Testis (tissue), 3 donors: ENCODE measurements around the gene SLC6A18. TPM values are rescaled to one million over a fixed set of nuclear protein-coding genes. Genes with fewer than 3 reads are reported as not detected.

Source experiments
- DNase-seq: peaks from one replicate; pipeline ENCODE4 v3.0.0-alpha.2; 2019
- H3K27ac ChIP-seq, 2 donors: fragments of 200-600 bp; sonication (generic); one replicate each; pipeline ENCODE4 v1.5.1; 2019
- H3K27me3 ChIP-seq: fragments of 200-600 bp; sonication (generic); one replicate; pipeline ENCODE4 v1.5.1; 2019
- H3K36me3 ChIP-seq: fragments of 200-600 bp; sonication (generic); one replicate; pipeline ENCODE4 v1.5.1; 2017; ENCODE audit warnings: low read depth; ENCODE audit errors: missing control alignments
- H3K4me1 ChIP-seq: fragments of 200-600 bp; sonication (generic); one replicate; pipeline ENCODE4 v1.5.1; 2019
- H3K4me3 ChIP-seq, 2 donors: fragments of 200-600 bp; sonication (generic); one replicate each; pipeline ENCODE4 v1.5.1; 2017 to 2019
- H3K9me3 ChIP-seq: fragments of 200-600 bp; sonication (generic); one replicate; pipeline ENCODE4 v1.5.1; 2017
- POLR2A ChIP-seq: fragments of 450-650 bp; IDR thresholded peaks from one replicate; pipeline ENCODE4 v1.6.1; 2017; ENCODE audit warnings: antibody characterized with exemption, mild to moderate bottlenecking, moderate library complexity
- WGBS, 2 donors: methylation state at CpG; one replicate each; pipeline ENCODE4 v1.1.5; 2018; 5-methylcytosine and 5-hydroxymethylcytosine counted together
- intact Hi-C: fragments of 100-400 bp; cut with DNase I; formaldehyde crosslinking; loops from one replicate; pipeline ENCODE4 v1.15.1; 2023; ENCODE audit warnings: low total_unique reads
- polyA plus RNA-seq: library from polyadenylated mRNA; stranded (reverse); fragments of 350-450 nt; fragmentation: Illumina TruSeq; extraction: RNeasy Lipid Tissue Mini Kit (QIAGEN cat#74804); gene quantifications from one replicate; pipeline ENCODE4 v1.2.3, GENCODE V29; 2014; ENCODE audit warnings: low read depth, low replicate concordance; ENCODE audit not compliant: insufficient read depth
- total RNA-seq, 2 donors: library from RNA; depleted of rRNA; stranded (reverse); fragments of >200 nt; gene quantifications; one replicate each; pipeline ENCODE4 v1.2.3, GENCODE V29; 2016
- TF ChIP-seq, protein P1 (sequence below), 3 experiments: fragments of 450-650 bp in 2 of 3; fragments of 200-600 bp in 1 of 3; sonication (generic) in 1 of 3; IDR thresholded peaks; one replicate each; pipeline ENCODE4 v1.5.1; 2016 to 2019; ENCODE audit warnings: antibody characterized with exemption in 3 of 3, mild to moderate bottlenecking in 2 of 3, moderate library complexity in 1 of 3

Gene SLC6A18
- total and polyA plus RNA-seq, 3 donors from 2014 or later: 0.24 TPM; not detected in 2

DNA sequence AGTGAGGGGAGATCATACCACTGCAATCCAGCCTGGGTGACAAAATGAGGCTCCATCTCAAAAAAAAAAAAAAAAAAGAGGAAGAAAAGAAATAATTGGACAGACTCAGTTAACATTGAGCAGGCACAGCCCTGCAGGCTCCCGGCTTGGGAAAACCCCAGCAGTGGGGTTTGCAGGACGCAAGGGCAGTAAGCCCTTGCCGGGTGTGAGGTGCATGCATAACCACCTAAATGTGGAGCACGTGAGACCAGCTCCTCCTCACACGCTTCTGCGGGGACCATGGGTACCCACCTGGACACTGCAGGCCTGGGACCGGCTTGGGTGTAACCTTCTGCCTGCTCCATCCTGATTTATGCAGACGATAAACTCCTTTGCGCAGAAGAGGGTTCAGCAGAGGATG is 4.8 kb upstream of the SLC6A18 start:
- no peaks in the 10 kb centered on the region for H3K36me3 ChIP-seq
- H3K4me3 ChIP-seq: no peak overlapping the region
- no peak overlapping the region for H3K27ac ChIP-seq
- intact Hi-C loops: no loop called here
- no peaks in the 10 kb centered on the region for H3K27me3 ChIP-seq
- H3K4me1 ChIP-seq: no peaks in the 10 kb centered on the region
- TF ChIP-seq POLR2A: no peak
- TF ChIP-seq, protein P1, sequence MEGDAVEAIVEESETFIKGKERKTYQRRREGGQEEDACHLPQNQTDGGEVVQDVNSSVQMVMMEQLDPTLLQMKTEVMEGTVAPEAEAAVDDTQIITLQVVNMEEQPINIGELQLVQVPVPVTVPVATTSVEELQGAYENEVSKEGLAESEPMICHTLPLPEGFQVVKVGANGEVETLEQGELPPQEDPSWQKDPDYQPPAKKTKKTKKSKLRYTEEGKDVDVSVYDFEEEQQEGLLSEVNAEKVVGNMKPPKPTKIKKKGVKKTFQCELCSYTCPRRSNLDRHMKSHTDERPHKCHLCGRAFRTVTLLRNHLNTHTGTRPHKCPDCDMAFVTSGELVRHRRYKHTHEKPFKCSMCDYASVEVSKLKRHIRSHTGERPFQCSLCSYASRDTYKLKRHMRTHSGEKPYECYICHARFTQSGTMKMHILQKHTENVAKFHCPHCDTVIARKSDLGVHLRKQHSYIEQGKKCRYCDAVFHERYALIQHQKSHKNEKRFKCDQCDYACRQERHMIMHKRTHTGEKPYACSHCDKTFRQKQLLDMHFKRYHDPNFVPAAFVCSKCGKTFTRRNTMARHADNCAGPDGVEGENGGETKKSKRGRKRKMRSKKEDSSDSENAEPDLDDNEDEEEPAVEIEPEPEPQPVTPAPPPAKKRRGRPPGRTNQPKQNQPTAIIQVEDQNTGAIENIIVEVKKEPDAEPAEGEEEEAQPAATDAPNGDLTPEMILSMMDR (IDR thresholded peaks at IDR 0.05): no peak
- H3K9me3 ChIP-seq: no peaks in the 10 kb centered on the region
- no peak for DNase-seq
- WGBS, 2 donors: 91 to 92% methylated on average over 9 of the region's 9 CpGs

DNA sequence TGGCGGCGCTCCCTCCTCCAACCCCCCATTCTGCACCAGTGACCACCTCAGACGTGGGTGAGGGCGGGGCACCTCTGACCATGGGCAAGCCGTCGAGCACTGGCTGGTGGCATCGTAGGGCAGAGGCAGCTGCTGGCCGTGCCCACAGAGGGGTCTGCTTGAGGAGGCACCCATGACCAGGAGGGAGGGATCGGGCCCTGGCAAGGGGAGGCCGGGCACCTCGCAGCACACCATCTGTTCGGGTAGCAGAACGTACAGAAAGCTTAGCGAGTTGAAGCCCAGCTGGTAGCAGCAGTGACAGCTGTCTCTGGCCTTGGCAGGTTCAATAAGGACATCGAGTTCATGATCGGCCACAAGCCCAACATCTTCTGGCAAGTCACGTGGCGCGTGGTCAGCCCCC is 4.3 kb upstream of the SLC6A18 start:
- H3K27me3 ChIP-seq: no peaks in the 10 kb centered on the region
- 86 to 96% methylated on average over 13 to 19 of the region's 19 CpGs for WGBS, 2 donors

GRCh38 chr5:1221721-1222120 is 3.5 kb upstream of the SLC6A18 start:
- intact Hi-C loops: no loop called here
- WGBS, 2 donors: 79 to 93% methylated on average over 5 to 10 of the region's 10 CpGs
- DNase-seq: no peak

More for the DNA sequence above, 4.3 kb upstream of the SLC6A18 start:
- Histone ChIP-seq H3K27ac (no peak overlapping the region), H3K4me1 (no peaks in the 10 kb centered on the region), H3K36me3 (no peaks in the 10 kb centered on the region), H3K4me3 (no peak overlapping the region), H3K9me3 (no peaks in the 10 kb centered on the region)
- DNase-seq: no peak
- intact Hi-C loops: no loop called here
- no peak for TF ChIP-seq POLR2A
- TF ChIP-seq, protein P1 (IDR thresholded peaks at IDR 0.05): no peak

DNA sequence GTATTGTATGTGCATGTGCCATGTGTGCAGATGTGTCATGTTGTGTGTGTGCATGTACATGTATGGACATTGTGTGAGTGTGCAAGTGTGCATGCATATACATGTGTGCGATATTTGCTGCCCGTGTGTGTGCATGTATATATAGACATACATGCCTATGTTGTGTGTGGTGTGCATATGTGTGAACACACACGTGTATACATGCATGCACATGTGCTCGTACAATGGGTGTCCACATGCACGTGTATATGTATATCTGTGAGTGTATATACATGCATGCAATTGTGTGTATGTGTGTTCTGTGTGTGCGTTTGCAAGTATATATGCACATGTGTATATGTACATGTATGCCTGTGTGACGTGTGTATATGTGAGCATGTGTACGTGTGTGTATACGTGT is 3.0 kb upstream of the SLC6A18 start:
- Histone ChIP-seq H3K4me3 (no peak overlapping the region), H3K27me3 (no peaks in the 10 kb centered on the region), H3K36me3 (no peaks in the 10 kb centered on the region), H3K9me3 (no peaks in the 10 kb centered on the region), H3K27ac (no peak overlapping the region), H3K4me1 (no peaks in the 10 kb centered on the region)
- TF ChIP-seq, protein P1 (IDR thresholded peaks at IDR 0.05): no peak
- TF ChIP-seq POLR2A: no peak
- intact Hi-C loops: no loop called here
- no peak for DNase-seq
- 91 to 93% methylated on average over 9 of the region's 9 CpGs for WGBS, 2 donors

More at GRCh38 chr5:1221721-1222120, 3.5 kb upstream of the SLC6A18 start:
- Histone ChIP-seq H3K4me1 (no peaks in the 10 kb centered on the region), H3K27me3 (no peaks in the 10 kb centered on the region), H3K36me3 (no peaks in the 10 kb centered on the region), H3K4me3 (no peak overlapping the region), H3K27ac (no peak overlapping the region), H3K9me3 (no peaks in the 10 kb centered on the region)
- TF ChIP-seq, protein P1 (IDR thresholded peaks at IDR 0.05): no peak
- TF ChIP-seq POLR2A: no peak

GRCh38 chr5:1222621-1223277 is 2.4 kb upstream of the SLC6A18 start:
- Histone ChIP-seq H3K36me3 (no peaks in the 10 kb centered on the region), H3K27ac (no peak overlapping the region), H3K9me3 (no peaks in the 10 kb centered on the region), H3K4me1 (no peaks in the 10 kb centered on the region), H3K4me3 (no peak overlapping the region), H3K27me3 (no peaks in the 10 kb centered on the region)
- WGBS, 2 donors: 87 to 89% methylated on average over 27 of the region's 27 CpGs
- no peak for TF ChIP-seq POLR2A
- intact Hi-C loops: no loop called here
- DNase-seq: no peak
